Upper lobe of left lung (tissue), 4 donors: ENCODE measurements around the gene WDR75.

Experiments used
- CTCF ChIP-seq, 6 experiments: fragments of 450-650 bp in 4 of 6; fragments of 200-600 bp in 2 of 6; sonication (generic) in 2 of 6; IDR thresholded peaks; one replicate each; pipeline ENCODE4 v1.5.1; 2016 to 2019; ENCODE audit warnings: antibody characterized with exemption in 6 of 6
- EP300 ChIP-seq, 4 donors: sonication (generic); formaldehyde crosslinking; IDR thresholded peaks; one replicate each; pipeline ENCODE4 v1.5.1; 2017; ENCODE audit warnings: antibody characterized with exemption in 4 of 4, control low read depth in 2 of 4
- POLR2A ChIP-seq, 4 donors: fragments of 450-650 bp; IDR thresholded peaks; one replicate each; pipeline ENCODE4 v1.5.1; 2016 to 2017; ENCODE audit warnings: antibody characterized with exemption in 4 of 4, mild to moderate bottlenecking in 2 of 4

- TF ChIP-seq CTCF (IDR thresholded peaks at IDR 0.05): peak; percentile 41 to 79 (median 65)
- TF ChIP-seq POLR2A (IDR thresholded peaks at IDR 0.05): no peak
- no peak for TF ChIP-seq EP300 (IDR thresholded peaks at IDR 0.05)
These were observed 28.8 kb upstream of the WDR75 start for GRCh38 chr2:189412330-189412953.
